CD4-positive, alpha-beta T cell (primary cell): ENCODE measurements around the gene DRAP1. TPM values are rescaled to one million over a fixed set of nuclear protein-coding genes. Genes with fewer than 3 reads are reported as not detected.

Source experiments
- ATAC-seq: fragments of 200-7000 bp; cut with Tn5 transposase; one replicate; pipeline ENCODE4 v1.10.0; 2022; ENCODE audit warnings: mild to moderate bottlenecking; ENCODE audit not compliant: poor library complexity
- CTCF ChIA-PET: fragments of 350-600 bp; sonication (Branson Sonifier 250); formaldehyde crosslinking; loops from one replicate; lab custom pipeline; 2021; ENCODE audit warnings: antibody characterized with exemption, inconsistent platforms; lab: Charles Lee
- POLR2A ChIA-PET: fragments of 350-600 bp; sonication (Branson Sonifier 250); formaldehyde crosslinking; loops from one replicate; lab custom pipeline; 2021; ENCODE audit warnings: antibody characterized with exemption, inconsistent platforms; lab: Charles Lee
- DNase-seq, 14 experiments: peaks; one replicate each; pipeline ENCODE4 v3.0.0-alpha.2; 2013 to 2020; ENCODE audit warnings: mixed read lengths in 2 of 14
- H3K27ac ChIP-seq, 2 donors: one replicate each; pipeline versions ENCODE4 v1.5.1 to v1.7.0; 2013; ENCODE audit warnings: low read length in 2 of 2, low read depth in 1 of 2, mild to moderate bottlenecking in 1 of 2
- H3K27me3 ChIP-seq, 2 experiments: 1 replicate in 1 of 2; 2 replicates in 1 of 2; pipeline versions ENCODE4 v1.6.1 to v1.7.0; 2013; ENCODE audit warnings: low read length in 2 of 2, control low read depth in 1 of 2, mild to moderate bottlenecking in 1 of 2, moderate library complexity in 1 of 2; ENCODE audit not compliant: insufficient read depth in 2 of 2, control insufficient read depth in 1 of 2
- H3K36me3 ChIP-seq: one replicate; pipeline ENCODE4 v1.6.1; 2013; ENCODE audit warnings: low read length, control low read depth; ENCODE audit not compliant: insufficient read depth
- H3K4me1 ChIP-seq: one replicate; pipeline ENCODE4 v1.6.1; 2013; ENCODE audit warnings: low read length, control low read depth; ENCODE audit not compliant: insufficient read depth
- H3K4me3 ChIP-seq: one replicate; pipeline ENCODE4 v1.5.1; 2013; ENCODE audit warnings: mild to moderate bottlenecking, low read length, moderate library complexity
- H3K9me3 ChIP-seq, 2 experiments: 1 replicate in 1 of 2; 2 replicates in 1 of 2; pipeline versions ENCODE4 v1.6.1 to v1.7.0; 2013; ENCODE audit warnings: low read length in 2 of 2, mild to moderate bottlenecking in 2 of 2, control low read depth in 1 of 2, moderate library complexity in 1 of 2; ENCODE audit not compliant: control insufficient read depth in 1 of 2, insufficient read depth in 1 of 2
- H3K27ac Mint-ChIP-seq: one replicate; pipeline ENCODE4 v1.8.0; 2020; ENCODE audit warnings: mixed read lengths
- H3K27me3 Mint-ChIP-seq: one replicate; pipeline ENCODE4 v1.8.0; 2021; ENCODE audit warnings: mixed read lengths
- H3K36me3 Mint-ChIP-seq: one replicate; pipeline ENCODE4 v1.8.0; 2021; ENCODE audit warnings: low read depth, mixed read lengths
- H3K4me1 Mint-ChIP-seq: one replicate; pipeline ENCODE4 v1.8.0; 2021; ENCODE audit warnings: low read depth, mixed read lengths
- H3K4me3 Mint-ChIP-seq: one replicate; pipeline ENCODE4 v1.8.0; 2020; ENCODE audit warnings: mild to moderate bottlenecking, mixed read lengths
- H3K9me3 Mint-ChIP-seq: one replicate; pipeline ENCODE4 v1.8.0; 2020; ENCODE audit warnings: mixed read lengths
- CTCF ChIP-seq: fragments of 200-600 bp; IDR thresholded peaks from one replicate; pipeline ENCODE4 v1.8.0; 2022; ENCODE audit warnings: antibody characterized with exemption, mild to moderate bottlenecking
- intact Hi-C, 2 experiments: fragments of 100-400 bp; cut with DNase I in 1 of 2; cut with micrococcal nuclease in 1 of 2; formaldehyde crosslinking; loops; one replicate each; pipeline versions ENCODE4 v1.15.1 to v1.9.0; 2023 to 2025; cut with DNase I, micrococcal nuclease
- total RNA-seq, 174 experiments: library from RNA in 2 of 174; stranded (reverse) in 2 of 174; gene quantifications; one replicate each; pipeline ENCODE4 v1.2.3 and lab custom pipeline; 2021 to 2026

DRAP1 gene
- total RNA-seq, 2 experiments from 2014 or later, result 58.6 to 59.1 TPM

- no peaks in the 10 kb centered on the region for H3K27me3 ChIP-seq
- Mint-ChIP-seq H3K27ac (no peak overlapping the region), H3K4me1 (peaks cover 16% of the 10 kb centered on the region), H3K4me3 (peak overlapping the region; percentile 48), H3K9me3 (no peaks in the 10 kb centered on the region), H3K27me3 (no peaks in the 10 kb centered on the region), H3K36me3 (peaks cover 14% of the 10 kb centered on the region)
- peaks cover 41% of the 10 kb centered on the region for H3K4me1 ChIP-seq
- no peaks in the 10 kb centered on the region for H3K9me3 ChIP-seq
- intact Hi-C loops, result no loop called here
- H3K4me3 ChIP-seq, result no peak overlapping the region
- CTCF ChIA-PET, result interaction anchor here (1.0 to 1.5 kb wide), 3 partner anchors 11 to 18 kb away, joined by 3 to 7 read pairs (median 5); partner anchors contain the start of genes FIBP and MUS81
- H3K36me3 ChIP-seq, result peaks cover 21% of the 10 kb centered on the region
- no peak for TF ChIP-seq CTCF
- POLR2A ChIA-PET, result interaction anchor here (0.7 to 7.1 kb wide), 5 partner anchors 9 to 20 kb away, joined by 3 to 137 read pairs (median 7); partner anchors contain the start of genes CCDC85B, CFL1, CTSW and FIBP
- no peak for DNase-seq
- no peak overlapping the region for H3K27ac ChIP-seq
- ATAC-seq, result no peak
Observed at GRCh38 chr11:65870706-65871681, 48.2 kb upstream of the DRAP1 start.

- no peak overlapping the region for H3K4me3 ChIP-seq
- ChIA-PET CTCF (interaction anchor here (1.0 to 1.5 kb wide), 2 partner anchors 12 to 13 kb away, joined by 5 to 7 read pairs; partner anchors contain the start of gene MUS81), POLR2A (interaction anchor here (0.7 to 7.1 kb wide), 4 partner anchors 8 to 19 kb away, joined by 3 to 137 read pairs (median 12); partner anchors contain the start of genes CCDC85B, CFL1, CTSW and FIBP)
- no peaks in the 10 kb centered on the region for H3K9me3 Mint-ChIP-seq
- H3K27ac Mint-ChIP-seq, result no peak overlapping the region
- TF ChIP-seq CTCF, result no peak
- H3K27ac ChIP-seq, result no peak overlapping the region
- peaks cover 46% of the 10 kb centered on the region for H3K4me1 ChIP-seq
- intact Hi-C loops, result loop anchor here in 1 of 2 experiments (2.0 kb wide), 1 partner anchor 17 kb away; the partner anchor contains the start of gene FIBP
- H3K27me3 ChIP-seq, result no peaks in the 10 kb centered on the region
- H3K27me3 Mint-ChIP-seq, result no peaks in the 10 kb centered on the region
- H3K4me1 Mint-ChIP-seq, result peaks cover 16% of the 10 kb centered on the region
- H3K36me3 ChIP-seq, result peaks cover 11% of the 10 kb centered on the region
- no peaks in the 10 kb centered on the region for H3K9me3 ChIP-seq
- no peak for ATAC-seq
- DNase-seq, result no peak
- H3K36me3 Mint-ChIP-seq, result peaks cover 8% of the 10 kb centered on the region
- peak overlapping the region; percentile 45 for H3K4me3 Mint-ChIP-seq
Observed at GRCh38 chr11:65871811-65872548, 47.2 kb upstream of the DRAP1 start.
